T47D (cell line): ENCODE measurements around the gene CNNM4.

ENCODE experiments used
- DNase-seq, 2 experiments: peaks; one replicate each; pipeline versions ENCODE4 v3.0.0 to v3.0.0-alpha.2; 2011 to 2012; ENCODE audit warnings: low read depth in 1 of 2, low spot score in 1 of 2
- JUND ChIP-seq: IDR thresholded peaks from 2 replicates; pipeline ENCODE4 v1.6.1; 2012; ENCODE audit warnings: low read depth
- in situ Hi-C: cut with HindIII; loops from 2 replicates; pipeline ENCODE4 v1.10.0; 2016; ENCODE audit warnings: low sequenced_read_pairs, low pct_unique_long_range_greater_than_20kb

Gene CNNM4

DNA sequence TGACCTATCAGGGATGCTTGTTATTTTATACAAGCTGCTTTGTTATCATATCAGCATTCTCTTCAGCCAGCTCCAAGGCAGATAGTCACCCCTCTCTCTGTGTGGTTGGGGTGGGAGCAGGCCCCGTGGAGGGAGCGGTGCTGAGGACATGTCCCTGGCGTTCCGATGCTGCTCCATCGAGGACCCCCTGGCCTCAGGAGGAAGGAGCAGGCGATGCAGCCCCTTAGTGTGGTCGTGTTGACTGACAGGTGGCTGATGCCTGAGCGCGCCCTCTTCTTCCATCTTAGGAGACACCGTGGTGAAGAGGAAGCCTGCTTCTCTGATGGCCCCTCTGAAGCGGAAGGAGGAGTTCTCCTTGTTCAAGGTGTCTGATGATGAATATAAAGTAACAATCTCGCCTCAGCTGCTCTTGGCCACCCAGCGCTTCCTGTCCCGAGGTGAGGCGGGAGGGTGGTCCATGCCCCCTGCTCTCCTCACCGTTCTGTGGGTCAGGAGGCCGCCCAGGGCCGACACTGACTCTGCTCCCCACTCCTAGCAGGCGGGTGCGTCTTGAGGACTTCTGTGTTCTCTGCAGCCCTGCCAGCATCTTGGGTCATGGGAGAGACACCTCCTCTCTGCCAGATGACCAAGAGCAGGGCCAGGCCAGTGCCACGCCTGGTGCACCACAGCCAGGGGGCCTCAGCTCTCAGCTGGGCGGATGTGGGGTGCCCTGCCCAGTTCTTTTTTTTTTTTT lies 66.0 kb downstream of the CNNM4 start:
- TF ChIP-seq JUND = no peak
- in situ Hi-C loops = no loop called here

DNA sequence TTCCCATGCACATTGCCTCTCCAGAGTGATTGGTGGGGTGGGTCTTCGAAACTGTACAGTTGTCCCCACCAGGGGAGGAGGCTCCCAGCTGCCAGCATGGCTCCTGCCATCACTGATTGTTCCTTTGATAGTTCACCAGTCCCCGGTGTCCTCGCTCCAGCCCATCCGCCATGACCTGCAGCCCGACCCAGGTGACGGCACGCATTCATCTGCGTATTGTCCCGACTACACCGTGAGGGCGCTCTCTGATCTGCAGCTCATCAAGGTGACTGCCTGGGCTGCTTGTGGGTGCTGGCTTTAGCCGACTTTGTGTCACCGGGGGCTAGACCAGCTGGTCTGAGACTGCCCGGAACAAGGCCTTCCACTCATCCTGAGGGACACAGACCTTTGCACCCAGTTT lies 67.7 kb downstream of the CNNM4 start:
- in situ Hi-C loops = no loop called here
- TF ChIP-seq JUND = no peak
- no peak for DNase-seq

More for the DNA sequence above, 66.0 kb downstream of the CNNM4 start:
- no peak for DNase-seq

DNA sequence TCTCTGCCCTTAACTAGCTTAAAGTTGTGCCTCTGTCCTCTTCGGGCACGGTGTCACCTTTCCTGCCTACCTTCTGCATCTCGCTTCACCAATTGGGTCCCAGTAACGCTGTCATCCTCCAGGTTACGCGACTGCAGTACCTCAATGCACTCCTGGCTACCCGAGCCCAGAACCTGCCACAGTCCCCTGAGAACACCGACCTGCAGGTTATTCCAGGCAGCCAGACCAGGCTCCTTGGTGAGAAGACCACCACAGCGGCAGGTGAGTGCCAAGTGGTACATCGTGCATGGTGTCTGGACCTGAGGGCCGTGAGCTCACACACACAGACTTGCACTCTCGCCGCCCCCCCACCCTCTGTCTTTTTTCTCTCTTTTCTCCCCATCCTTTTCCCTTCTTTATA lies 68.2 kb downstream of the CNNM4 start:
- no peak for TF ChIP-seq JUND
- in situ Hi-C loops = no loop called here
- no peak for DNase-seq

DNA sequence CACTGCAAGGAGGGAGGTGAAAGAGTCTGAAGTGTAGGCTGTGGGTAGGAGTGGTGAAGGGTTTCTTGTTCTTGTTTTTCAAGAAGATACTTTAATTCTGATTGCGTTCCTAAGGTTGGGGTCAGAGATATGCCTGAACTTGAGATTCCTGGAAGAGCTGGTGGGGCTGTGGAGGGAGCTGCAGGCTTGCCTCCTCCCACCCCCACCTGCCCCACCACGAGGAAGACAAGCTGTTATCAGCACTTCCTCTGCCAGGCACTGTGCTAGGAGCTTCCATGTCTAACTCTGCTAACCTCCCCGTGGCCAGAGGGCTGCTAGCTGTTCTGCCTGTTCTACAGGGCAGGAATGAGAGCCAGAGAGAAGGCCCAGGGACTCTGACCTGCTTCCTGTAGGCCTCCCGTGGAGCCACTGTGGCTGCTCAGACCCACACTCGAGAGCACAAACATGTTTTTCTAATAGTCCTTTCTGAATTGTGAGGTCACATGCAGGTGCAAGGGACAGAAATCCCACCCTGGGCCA lies 69.4 kb downstream of the CNNM4 start:
- in situ Hi-C loops = no loop called here
- TF ChIP-seq JUND = no peak
- no peak for DNase-seq

DNA sequence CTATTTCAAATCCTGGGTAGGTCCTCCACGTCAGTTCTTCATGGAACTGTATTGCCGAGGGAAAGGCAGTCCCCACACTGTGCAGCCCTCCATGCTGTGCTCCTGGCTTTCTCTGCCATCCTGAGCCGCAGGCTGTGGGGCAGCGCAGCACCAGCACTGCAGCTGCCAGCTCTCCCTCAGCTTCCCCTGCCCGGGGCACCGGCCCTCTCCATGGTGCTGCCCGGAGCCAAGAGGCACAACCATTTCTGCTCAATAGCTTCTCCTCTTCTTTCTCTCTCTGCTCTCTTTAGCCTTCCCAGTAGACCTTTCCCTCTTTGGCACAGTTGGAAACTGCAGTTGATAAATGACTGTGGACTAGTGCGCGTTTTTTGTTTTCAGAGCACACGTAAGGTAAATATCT lies 71.0 kb downstream of the CNNM4 start:
- in situ Hi-C loops = no loop called here
- TF ChIP-seq JUND = no peak
- peak in 1 of 2 experiments; percentile 37 for DNase-seq

DNA sequence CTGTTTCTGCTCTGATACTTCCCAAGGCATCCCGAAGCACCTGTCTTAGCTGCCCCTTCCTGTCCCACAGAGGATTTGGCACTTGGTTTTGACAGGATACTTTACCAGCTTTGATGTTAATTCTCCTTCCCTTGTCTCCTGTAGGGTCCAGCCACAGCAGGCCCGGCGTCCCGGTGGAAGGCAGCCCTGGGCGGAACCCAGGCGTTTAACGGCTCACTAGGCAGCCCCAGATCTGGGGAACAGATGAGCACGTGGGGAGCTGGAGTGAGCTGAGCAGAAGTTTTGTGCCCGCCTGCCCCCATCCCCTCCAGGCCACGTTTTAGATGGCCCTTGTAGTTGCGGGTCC lies 71.7 kb downstream of the CNNM4 start:
- TF ChIP-seq JUND = no peak
- in situ Hi-C loops = no loop called here
- DNase-seq = no peak

DNA sequence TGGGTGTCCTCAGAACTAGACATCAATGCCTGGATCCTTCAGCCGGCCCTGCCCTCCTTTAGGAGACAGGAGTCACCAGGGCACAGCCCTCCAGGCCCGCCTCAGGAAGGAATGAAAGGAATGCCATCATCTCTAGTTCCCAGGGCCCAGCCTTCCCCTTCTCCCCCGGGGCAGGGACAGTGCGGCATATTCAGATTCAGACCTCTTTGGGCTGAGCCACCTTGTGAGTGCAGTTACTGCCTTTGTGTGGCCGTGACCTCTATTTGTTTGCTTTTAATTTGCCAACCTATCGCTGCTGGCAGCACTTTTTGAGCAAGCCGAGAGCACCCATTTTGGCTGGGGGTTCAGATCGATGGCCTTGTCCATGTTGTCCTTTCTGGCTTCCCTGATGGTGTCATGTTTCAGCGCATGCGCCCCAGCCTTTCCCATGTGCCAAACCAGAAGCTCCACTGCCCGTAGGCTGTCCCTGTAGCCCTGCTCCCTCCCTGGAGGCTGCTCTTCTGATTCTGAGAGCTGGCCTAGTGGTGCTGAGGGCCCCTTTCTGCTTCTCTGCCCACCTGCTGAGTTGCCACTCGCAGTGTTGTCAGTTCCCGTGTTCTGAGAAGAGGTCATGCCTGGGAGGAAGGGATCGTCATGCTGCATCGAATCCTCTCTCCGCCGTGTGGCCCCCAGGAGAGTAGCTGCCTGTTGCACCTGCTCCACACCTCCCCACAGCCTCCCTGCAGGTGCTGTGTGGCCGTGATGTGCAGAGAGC lies 72.2 kb downstream of the CNNM4 start:
- DNase-seq = peak; percentile 77 to 87
- TF ChIP-seq JUND = no peak
- in situ Hi-C loops = no loop called here

DNA sequence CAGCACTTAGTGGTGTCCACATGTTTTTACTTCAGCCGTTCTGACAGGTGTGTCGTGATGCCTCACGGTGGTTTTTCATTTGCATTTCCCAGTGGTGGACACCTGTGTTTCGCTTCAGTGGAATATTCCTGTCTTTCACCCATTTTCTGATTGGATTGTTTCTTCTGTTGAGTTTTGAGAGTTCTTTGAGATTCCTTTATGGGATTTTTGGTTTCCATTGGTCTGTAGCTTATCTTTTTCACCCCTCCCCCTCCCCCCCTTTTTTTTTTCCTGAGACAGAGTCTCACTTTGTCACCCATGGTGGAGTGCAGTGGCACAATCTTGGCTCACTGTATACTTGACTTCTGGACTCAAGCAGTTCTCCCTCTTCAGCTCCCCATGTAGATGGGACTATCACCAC lies 75.1 kb downstream of the CNNM4 start:
- in situ Hi-C loops = no loop called here
- no peak for TF ChIP-seq JUND

DNA sequence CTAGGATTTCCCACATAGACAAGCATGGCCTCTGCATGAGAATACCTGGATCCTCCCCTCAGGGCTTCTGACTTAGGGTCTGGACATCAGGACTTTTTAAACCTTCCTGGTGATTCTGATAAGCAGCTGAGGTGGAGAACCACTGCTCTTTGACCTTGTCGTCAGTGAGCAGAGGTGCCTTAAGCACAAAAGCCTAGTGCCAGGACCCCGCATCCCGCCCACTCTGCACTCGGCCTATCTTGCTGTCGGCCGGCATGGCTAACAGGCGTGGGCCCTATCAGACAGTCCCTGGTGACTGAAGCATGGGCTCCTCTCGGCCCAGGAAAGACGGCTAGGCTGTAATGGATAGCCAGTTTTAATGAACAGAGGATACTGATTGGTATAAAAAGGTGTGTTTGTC lies 76.9 kb downstream of the CNNM4 start:
- in situ Hi-C loops = no loop called here
- no peak for DNase-seq
- TF ChIP-seq JUND = no peak

More for the DNA sequence above, 75.1 kb downstream of the CNNM4 start:
- no peak for DNase-seq

DNA sequence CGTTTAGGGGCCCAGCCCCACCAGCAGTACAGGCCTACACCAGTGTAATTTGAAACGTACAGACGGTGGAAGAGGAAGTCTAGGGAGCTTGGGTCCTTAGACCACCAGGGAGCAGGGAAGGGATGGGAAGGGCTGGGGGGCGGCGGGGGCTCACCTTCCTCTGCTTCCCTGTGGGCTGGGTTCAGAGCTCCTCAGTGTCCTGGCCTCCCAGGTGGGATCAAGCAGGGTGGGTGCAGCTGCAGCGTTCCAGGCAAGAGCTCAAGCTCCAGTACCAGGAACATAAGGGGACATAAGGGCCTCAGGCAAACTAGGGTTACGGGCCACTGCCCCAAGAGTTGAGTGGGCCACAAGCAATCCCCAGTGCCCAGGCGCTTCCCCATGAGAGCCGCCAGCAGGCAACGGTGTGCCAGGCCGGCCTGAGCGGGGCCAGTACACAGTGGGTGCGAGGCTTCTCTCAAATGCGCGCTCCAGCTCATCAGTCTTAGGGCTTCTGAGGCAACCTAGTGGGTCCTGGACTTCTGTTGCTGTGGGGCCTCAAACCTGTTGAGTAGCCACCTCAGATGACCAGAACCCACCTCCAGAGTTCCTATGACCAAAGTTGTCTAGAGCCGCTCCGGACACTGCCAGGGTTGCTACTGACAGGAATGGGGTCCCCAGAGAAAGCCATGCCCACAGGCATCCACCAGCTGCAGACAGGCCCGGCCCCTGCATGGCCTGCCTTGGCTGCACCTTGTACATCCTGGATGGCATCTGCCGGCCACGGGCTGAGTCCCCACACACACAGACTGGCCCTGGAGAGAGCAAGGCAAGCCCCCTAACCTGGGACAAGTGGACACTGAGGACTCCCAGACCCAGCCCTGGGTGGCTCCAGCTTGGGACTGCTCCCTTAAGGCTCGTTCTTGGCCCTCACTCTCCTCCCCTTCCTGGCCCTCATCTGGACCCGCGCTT lies 77.9 kb downstream of the CNNM4 start:
- no peak for DNase-seq
- in situ Hi-C loops = no loop called here
- TF ChIP-seq JUND = no peak

DNA sequence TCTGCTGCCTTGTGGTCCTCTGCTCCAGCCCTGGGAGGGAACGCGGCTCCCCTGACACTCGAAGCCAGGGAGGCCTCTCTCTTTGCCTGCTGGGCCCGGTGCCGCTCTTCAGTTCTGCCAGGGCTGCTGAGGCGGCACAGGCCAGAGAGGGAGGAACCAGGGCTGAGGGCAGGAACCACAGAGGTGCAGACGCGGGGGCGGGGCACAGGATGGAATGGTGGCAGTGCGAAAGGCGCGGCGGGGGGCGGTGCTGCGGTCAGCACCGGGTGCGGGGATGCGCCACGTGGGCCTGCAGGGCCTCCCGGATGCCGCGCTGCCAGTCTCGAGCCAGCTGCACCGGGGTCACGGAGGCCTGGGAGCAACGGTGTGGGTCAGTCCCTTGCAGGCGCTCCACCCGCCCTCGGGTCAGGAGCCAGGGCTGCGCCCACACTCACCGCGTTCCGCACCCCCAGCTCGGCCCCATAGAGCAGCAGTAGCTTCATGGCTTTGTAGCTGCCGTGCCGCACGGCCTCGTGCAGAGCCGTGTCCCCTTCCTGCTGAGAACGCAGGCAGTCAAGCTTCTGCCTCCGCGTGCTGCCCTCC lies 78.7 kb downstream of the CNNM4 start:
- DNase-seq = no peak
- in situ Hi-C loops = no loop called here
- no peak for TF ChIP-seq JUND
